Neural crest cell (in vitro differentiated cells): ENCODE results near the gene ZNRF4. TPM values are rescaled to one million over a fixed set of nuclear protein-coding genes. Genes with fewer than 3 reads are reported as not detected.
A peak's percentile ranks its signal among the peaks of the same experiment; 100 is the strongest.
"Not testable (repeated sequence)": the region's sequence is repeated elsewhere in the genome, so short reads cannot be mapped to it uniquely, and the experiment has no call there.

Source experiments
- DNase-seq: peaks from one replicate; pipeline ENCODE4 v3.0.0; 2021; ENCODE audit warnings: low read depth, mixed read lengths, low spot score
- H3K27ac Mint-ChIP-seq: one replicate; pipeline ENCODE4 v1.8.0; 2021; ENCODE audit warnings: mild to moderate bottlenecking, mixed read lengths; ENCODE audit not compliant: unreplicated experiment
- H3K27me3 Mint-ChIP-seq: 2 replicates; pipeline ENCODE4 v1.8.0; 2021; ENCODE audit warnings: low read depth, mild to moderate bottlenecking, mixed read lengths
- H3K36me3 Mint-ChIP-seq: 2 replicates; pipeline ENCODE4 v1.8.0; 2021; ENCODE audit warnings: low read depth, mild to moderate bottlenecking, mixed read lengths
- H3K4me1 Mint-ChIP-seq: 2 replicates; pipeline ENCODE4 v1.8.0; 2021; ENCODE audit warnings: mixed read lengths
- H3K4me3 Mint-ChIP-seq: one replicate; pipeline ENCODE4 v1.8.0; 2021; ENCODE audit warnings: mild to moderate bottlenecking, mixed read lengths
- H3K9me3 Mint-ChIP-seq: 2 replicates; pipeline ENCODE4 v1.8.0; 2021; ENCODE audit warnings: mixed read lengths
- long read RNA-seq: library from polyadenylated mRNA; unstranded; transcript quantifications from one replicate; pipeline ENCODE4 v2.0.0, GENCODE V29; 2020
- total RNA-seq: library from RNA; stranded (reverse); gene quantifications from 2 replicates; pipeline ENCODE4 v1.2.1, GENCODE V29; 2021
- TF ChIP-seq, protein P1 (sequence below): fragments of 200-600 bp; sonication (generic); conservative IDR thresholded peaks from 2 replicates; pipeline ENCODE4 v1.5.0; 2021; ENCODE audit warnings: antibody characterized with exemption, mild to moderate bottlenecking

The ZNRF4 gene, protein sequence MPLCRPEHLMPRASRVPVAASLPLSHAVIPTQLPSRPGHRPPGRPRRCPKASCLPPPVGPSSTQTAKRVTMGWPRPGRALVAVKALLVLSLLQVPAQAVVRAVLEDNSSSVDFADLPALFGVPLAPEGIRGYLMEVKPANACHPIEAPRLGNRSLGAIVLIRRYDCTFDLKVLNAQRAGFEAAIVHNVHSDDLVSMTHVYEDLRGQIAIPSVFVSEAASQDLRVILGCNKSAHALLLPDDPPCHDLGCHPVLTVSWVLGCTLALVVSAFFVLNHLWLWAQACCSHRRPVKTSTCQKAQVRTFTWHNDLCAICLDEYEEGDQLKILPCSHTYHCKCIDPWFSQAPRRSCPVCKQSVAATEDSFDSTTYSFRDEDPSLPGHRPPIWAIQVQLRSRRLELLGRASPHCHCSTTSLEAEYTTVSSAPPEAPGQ
- total RNA-seq, result not detected in 2 replicates
- long read RNA-seq, result 0 reads

DNA sequence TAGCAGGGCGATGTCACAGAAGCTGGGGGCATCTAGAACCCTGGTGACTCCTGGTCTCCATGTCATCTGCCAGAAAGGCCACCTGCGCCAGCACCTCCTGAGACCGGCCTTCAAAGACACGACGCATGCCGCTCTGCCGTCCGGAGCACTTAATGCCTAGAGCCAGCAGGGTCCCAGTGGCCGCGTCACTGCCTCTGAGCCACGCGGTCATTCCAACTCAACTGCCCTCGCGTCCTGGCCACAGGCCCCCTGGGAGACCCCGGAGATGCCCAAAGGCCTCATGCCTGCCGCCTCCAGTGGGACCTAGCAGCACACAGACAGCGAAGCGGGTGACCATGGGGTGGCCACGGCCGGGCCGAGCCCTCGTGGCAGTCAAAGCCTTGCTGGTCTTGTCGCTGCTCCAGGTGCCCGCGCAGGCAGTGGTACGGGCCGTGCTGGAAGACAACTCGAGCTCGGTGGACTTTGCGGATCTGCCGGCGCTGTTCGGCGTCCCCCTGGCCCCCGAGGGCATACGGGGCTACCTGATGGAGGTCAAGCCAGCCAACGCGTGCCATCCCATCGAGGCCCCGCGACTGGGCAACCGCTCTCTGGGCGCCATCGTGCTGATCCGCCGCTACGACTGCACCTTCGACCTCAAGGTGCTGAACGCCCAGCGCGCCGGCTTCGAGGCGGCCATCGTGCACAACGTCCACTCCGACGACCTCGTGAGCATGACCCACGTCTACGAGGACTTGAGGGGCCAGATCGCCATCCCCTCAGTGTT lies at the start of gene ZNRF4:
ZNRF4 (plus strand) TSS at position 51 of the 763 bp plus-strand sequence; CDS start at position 126, 75 bp downstream.
- no peak for DNase-seq
- Mint-ChIP-seq H3K4me3 (no peak within 1 kb of the TSS), H3K27ac (peak within 1 kb of the TSS; percentile 12), H3K9me3 (no peaks in the 10 kb centered on the region), H3K36me3 (no peaks in the 10 kb centered on the region), H3K4me1 (peaks cover 5% of the 10 kb centered on the region), H3K27me3 (peaks cover 3% of the 10 kb centered on the region)
- TF ChIP-seq, protein P1, sequence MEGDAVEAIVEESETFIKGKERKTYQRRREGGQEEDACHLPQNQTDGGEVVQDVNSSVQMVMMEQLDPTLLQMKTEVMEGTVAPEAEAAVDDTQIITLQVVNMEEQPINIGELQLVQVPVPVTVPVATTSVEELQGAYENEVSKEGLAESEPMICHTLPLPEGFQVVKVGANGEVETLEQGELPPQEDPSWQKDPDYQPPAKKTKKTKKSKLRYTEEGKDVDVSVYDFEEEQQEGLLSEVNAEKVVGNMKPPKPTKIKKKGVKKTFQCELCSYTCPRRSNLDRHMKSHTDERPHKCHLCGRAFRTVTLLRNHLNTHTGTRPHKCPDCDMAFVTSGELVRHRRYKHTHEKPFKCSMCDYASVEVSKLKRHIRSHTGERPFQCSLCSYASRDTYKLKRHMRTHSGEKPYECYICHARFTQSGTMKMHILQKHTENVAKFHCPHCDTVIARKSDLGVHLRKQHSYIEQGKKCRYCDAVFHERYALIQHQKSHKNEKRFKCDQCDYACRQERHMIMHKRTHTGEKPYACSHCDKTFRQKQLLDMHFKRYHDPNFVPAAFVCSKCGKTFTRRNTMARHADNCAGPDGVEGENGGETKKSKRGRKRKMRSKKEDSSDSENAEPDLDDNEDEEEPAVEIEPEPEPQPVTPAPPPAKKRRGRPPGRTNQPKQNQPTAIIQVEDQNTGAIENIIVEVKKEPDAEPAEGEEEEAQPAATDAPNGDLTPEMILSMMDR, result no peak

DNA sequence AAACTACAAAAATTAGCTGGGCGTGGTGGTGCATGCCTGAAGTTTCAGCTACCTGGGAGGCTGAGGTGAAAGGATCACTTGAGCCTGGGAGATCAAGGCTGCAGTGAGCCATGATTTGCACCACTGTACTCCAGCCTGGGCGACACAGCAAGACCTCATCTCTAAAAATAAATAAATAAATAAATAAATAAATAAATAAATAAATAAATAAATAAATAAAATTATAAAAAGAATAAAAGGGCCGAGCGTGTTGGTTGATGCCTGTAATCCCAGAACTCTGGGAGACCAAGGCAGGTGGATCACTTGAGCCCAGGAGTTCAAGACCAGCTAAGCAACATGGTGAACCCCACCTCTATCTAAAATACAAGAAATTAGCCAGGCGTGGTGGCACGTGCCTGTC lies 49.0 kb upstream of the ZNRF4 start:
- peaks cover 21% of the 10 kb centered on the region for H3K27me3 Mint-ChIP-seq
- H3K27ac Mint-ChIP-seq, H3K4me1 Mint-ChIP-seq, H3K4me3 Mint-ChIP-seq, DNase-seq, H3K36me3 Mint-ChIP-seq, H3K9me3 Mint-ChIP-seq: not testable (repeated sequence)

DNA sequence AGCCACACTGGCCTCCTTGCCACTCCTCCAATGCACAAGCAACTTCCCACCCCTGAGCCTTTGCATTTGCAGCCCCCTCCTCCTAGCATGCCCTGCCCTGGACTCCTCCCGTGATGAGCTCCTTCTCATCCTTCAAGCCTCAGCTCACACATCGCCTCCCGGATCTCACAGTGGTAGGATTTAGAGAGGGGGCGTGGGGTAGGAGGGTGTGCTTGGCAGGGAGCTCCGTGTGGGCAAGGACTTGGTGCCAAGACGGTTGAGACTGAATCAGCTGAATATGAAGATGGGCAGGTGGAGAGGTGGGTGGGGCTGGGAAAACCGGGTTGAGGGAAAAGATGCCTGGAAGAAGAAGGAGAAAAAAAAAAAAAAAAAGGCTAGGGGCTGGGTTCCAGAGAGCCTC lies 48.4 kb upstream of the ZNRF4 start:
- H3K9me3 Mint-ChIP-seq, result peaks cover 9% of the 10 kb centered on the region
- peaks cover 21% of the 10 kb centered on the region for H3K27me3 Mint-ChIP-seq
- DNase-seq, result no peak
- H3K4me1 Mint-ChIP-seq, result no peaks in the 10 kb centered on the region
- TF ChIP-seq, protein P1, result no peak
- H3K4me3 Mint-ChIP-seq, result no peak overlapping the region
- H3K27ac Mint-ChIP-seq, result no peak overlapping the region
- no peaks in the 10 kb centered on the region for H3K36me3 Mint-ChIP-seq

DNA sequence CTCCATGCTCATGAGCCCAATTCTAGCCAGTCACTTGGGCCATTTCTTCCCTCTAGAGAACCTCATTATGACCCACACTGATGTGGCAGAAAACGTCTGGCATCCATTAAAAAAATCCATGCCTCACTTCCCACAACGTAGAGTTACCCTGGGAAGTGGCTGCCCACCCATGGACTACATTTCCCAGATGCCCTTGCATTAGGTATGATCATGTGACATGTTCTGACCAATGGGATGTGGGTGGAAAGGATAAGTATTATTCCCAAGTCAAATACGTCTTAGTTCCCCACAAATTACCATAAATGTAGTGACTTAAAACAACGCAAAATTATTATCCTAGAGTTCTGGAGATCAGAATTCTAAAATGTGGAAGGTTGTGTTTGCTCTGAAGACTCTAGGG lies 47.9 kb upstream of the ZNRF4 start:
- no peaks in the 10 kb centered on the region for H3K36me3 Mint-ChIP-seq
- DNase-seq, result no peak
- no peak overlapping the region for H3K4me3 Mint-ChIP-seq
- TF ChIP-seq, protein P1, result no peak
- H3K9me3 Mint-ChIP-seq, result peaks cover 9% of the 10 kb centered on the region
- H3K27ac Mint-ChIP-seq, result no peak overlapping the region
- peaks cover 19% of the 10 kb centered on the region for H3K27me3 Mint-ChIP-seq
- no peaks in the 10 kb centered on the region for H3K4me1 Mint-ChIP-seq

DNA sequence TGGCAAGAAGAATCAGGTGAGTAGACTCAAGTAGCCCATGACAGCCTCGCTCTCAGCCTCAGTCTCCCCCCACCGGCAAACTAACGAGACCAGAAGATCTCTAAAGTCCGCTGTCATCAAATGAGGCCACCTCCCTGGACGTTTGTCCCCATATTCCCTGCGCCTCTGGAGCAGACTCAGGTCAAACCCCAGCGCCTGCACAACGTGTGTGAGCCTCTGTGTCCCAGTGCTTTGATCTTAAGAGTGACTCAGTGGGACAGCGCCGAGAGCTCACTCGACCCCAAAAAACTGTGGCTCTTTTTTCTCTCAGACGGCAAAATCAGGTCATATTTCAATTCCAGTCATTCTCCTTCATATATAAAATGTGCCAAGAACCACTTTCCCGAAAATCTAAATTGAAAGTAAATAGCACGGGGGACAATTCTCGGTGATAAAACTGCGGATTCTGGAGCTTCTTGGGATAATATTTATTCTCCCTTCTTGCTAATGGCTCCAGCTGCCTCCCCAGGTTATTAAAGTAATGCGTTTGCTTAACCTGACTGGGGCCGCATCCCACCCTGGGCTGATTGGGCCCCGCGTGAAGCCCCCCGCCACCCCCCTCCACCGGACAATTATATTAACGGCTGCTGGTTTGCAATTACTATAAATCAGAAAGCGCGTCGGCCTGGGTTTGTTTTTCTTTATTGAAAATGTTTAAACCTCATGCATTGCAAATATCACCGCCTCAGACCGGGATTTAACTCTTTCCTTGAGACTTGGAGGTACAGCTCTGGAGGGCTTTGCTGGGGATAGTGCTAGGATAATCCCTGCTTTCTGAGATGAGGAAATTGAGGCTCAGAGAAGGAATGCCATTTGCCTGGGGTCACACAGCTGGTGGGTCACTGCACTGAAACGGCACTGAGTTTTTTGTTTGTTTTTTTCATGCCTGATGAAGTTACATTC lies 37.5 kb upstream of the ZNRF4 start:
- no peak overlapping the region for H3K4me3 Mint-ChIP-seq
- H3K4me1 Mint-ChIP-seq, result peaks cover 17% of the 10 kb centered on the region
- no peaks in the 10 kb centered on the region for H3K36me3 Mint-ChIP-seq
- no peak overlapping the region for H3K27ac Mint-ChIP-seq
- no peaks in the 10 kb centered on the region for H3K9me3 Mint-ChIP-seq
- peaks cover 30% of the 10 kb centered on the region for H3K27me3 Mint-ChIP-seq
- no peak for DNase-seq
- TF ChIP-seq, protein P1, result no peak
